ENCODE measurements around the gene SBK2. TPM values are rescaled to one million over a fixed set of nuclear protein-coding genes. Genes with fewer than 3 reads are reported as not detected.

SBK2 gene
- total RNA-seq, 4 donors from 2014 or later: not detected

GRCh38 chr19:55520691-55521292, 16.1 kb downstream of the SBK2 start:
- TF ChIP-seq, protein P1, sequence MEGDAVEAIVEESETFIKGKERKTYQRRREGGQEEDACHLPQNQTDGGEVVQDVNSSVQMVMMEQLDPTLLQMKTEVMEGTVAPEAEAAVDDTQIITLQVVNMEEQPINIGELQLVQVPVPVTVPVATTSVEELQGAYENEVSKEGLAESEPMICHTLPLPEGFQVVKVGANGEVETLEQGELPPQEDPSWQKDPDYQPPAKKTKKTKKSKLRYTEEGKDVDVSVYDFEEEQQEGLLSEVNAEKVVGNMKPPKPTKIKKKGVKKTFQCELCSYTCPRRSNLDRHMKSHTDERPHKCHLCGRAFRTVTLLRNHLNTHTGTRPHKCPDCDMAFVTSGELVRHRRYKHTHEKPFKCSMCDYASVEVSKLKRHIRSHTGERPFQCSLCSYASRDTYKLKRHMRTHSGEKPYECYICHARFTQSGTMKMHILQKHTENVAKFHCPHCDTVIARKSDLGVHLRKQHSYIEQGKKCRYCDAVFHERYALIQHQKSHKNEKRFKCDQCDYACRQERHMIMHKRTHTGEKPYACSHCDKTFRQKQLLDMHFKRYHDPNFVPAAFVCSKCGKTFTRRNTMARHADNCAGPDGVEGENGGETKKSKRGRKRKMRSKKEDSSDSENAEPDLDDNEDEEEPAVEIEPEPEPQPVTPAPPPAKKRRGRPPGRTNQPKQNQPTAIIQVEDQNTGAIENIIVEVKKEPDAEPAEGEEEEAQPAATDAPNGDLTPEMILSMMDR (IDR thresholded peaks at IDR 0.05): no peak
- no peak for TF ChIP-seq POLR2A (IDR thresholded peaks at IDR 0.05)
- no peaks in the 10 kb centered on the region for H3K9me3 ChIP-seq
- 79 to 80% methylated on average over 13 to 14 of the region's 14 CpGs for WGBS, 2 donors
- H3K4me3 ChIP-seq (replicated peaks in 1 of 3): no peak overlapping the region
- no peaks in the 10 kb centered on the region for H3K36me3 ChIP-seq
- intact Hi-C loops (cut with DNase I): no loop called here
- H3K4me1 ChIP-seq: peaks cover 0 to 4% of the 10 kb centered on the region in 2 donors
- H3K27me3 ChIP-seq: no peaks in the 10 kb centered on the region
- no peak for DNase-seq
- H3K27ac ChIP-seq: no peak overlapping the region

- DNase-seq: no peak
- intact Hi-C loops (cut with DNase I): loop anchor here (5.0 kb wide), 2 partner anchors 88 to 113 kb away; partner anchors contain the start of gene ZNF865
These were observed 17.3 kb downstream of the SBK2 start for GRCh38 chr19:55519451-55520311.

GRCh38 chr19:55516878-55517620, 19.9 kb downstream of the SBK2 start:
- peak in 1 of 2 donors; percentile 50 for TF ChIP-seq POLR2A (IDR thresholded peaks at IDR 0.05)
- TF ChIP-seq, protein P1 (IDR thresholded peaks at IDR 0.05): peak; percentile 53 to 98 (median 92)
- peak; percentile 90 to 93 for DNase-seq

More at GRCh38 chr19:55519451-55520311, 17.3 kb downstream of the SBK2 start:
- no peaks in the 10 kb centered on the region for H3K9me3 ChIP-seq
- H3K4me1 ChIP-seq: peaks cover 0 to 4% of the 10 kb centered on the region in 2 donors
- no peaks in the 10 kb centered on the region for H3K36me3 ChIP-seq
- TF ChIP-seq POLR2A (IDR thresholded peaks at IDR 0.05): no peak
- TF ChIP-seq, protein P1 (IDR thresholded peaks at IDR 0.05): no peak
- no peaks in the 10 kb centered on the region for H3K27me3 ChIP-seq
- no peak overlapping the region for H3K27ac ChIP-seq
- 87 to 88% methylated on average over 10 of the region's 10 CpGs for WGBS, 2 donors
- no peak overlapping the region for H3K4me3 ChIP-seq (replicated peaks in 1 of 3)

DNA sequence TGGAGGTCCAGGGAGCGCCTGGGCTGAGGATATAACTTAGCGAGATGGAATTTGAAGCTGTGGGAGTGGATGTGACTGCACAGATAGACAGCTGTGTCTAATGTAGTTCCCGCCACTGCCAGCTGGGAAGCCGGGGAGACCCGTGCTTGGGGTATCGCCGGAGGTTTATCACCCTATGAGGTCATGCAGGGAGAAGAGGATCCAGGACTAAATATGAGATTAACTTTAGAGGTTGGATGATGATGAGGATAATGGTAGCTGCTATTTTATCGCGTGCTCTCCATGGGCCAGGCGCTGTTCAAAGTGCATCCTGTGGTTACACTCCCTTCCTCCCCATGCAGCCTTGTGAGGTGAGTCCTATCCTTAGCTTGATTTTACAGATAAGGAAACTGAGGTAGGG, 28.8 kb downstream of the SBK2 start:
- H3K36me3 ChIP-seq: no peaks in the 10 kb centered on the region
- no peak overlapping the region for H3K4me3 ChIP-seq (replicated peaks in 1 of 3)
- 74 to 81% methylated on average over 10 of the region's 10 CpGs for WGBS, 2 donors
- no peak overlapping the region for H3K27ac ChIP-seq
- no peaks in the 10 kb centered on the region for H3K27me3 ChIP-seq
- no peaks in the 10 kb centered on the region for H3K4me1 ChIP-seq
- no peak for TF ChIP-seq POLR2A (IDR thresholded peaks at IDR 0.05)
- TF ChIP-seq, protein P1 (IDR thresholded peaks at IDR 0.05): no peak
- no peak for DNase-seq
- no peaks in the 10 kb centered on the region for H3K9me3 ChIP-seq
- intact Hi-C loops (cut with DNase I): loop anchor here (10.0 kb wide), 1 partner anchor 203 kb away; no protein-coding TSS in a partner anchor

More at GRCh38 chr19:55516878-55517620, 19.9 kb downstream of the SBK2 start:
- no peaks in the 10 kb centered on the region for H3K36me3 ChIP-seq
- H3K4me3 ChIP-seq (replicated peaks in 1 of 3): peak overlapping the region in 2 of 3 donors; percentile 41 to 56
- H3K9me3 ChIP-seq: no peaks in the 10 kb centered on the region
- H3K4me1 ChIP-seq: peaks cover 0 to 4% of the 10 kb centered on the region in 2 donors
- H3K27me3 ChIP-seq: no peaks in the 10 kb centered on the region
- 16 to 18% methylated on average over 31 to 32 of the region's 61 CpGs for WGBS, 2 donors
- peak overlapping the region; percentile 67 to 87 (median 79) for H3K27ac ChIP-seq
- intact Hi-C loops (cut with DNase I): loop anchor here (5.0 kb wide), 2 partner anchors 90 to 115 kb away; partner anchors contain the start of gene ZNF865
